Measurements from ENCODE around the gene EVL.

GRCh38 chr14:100132903-100133510, 67.8 kb downstream of the EVL start:
- TF ChIP-seq CTCF (IDR thresholded peaks at IDR 0.05) = no peak
- TF ChIP-seq POLR2A (IDR thresholded peaks at IDR 0.05) = no peak
